Colonic mucosa (tissue), 4 donors: ENCODE results near the gene CDH18. TPM values are rescaled to one million over a fixed set of nuclear protein-coding genes. Genes with fewer than 3 reads are reported as not detected.

Experiments
- DNase-seq: peaks from one replicate; pipeline ENCODE4 v3.0.0-alpha.2; 2020
- H3K27ac ChIP-seq: fragments of 200-600 bp; one replicate; pipeline ENCODE4 v1.8.0; 2021
- H3K27me3 ChIP-seq: fragments of 200-600 bp; one replicate; pipeline ENCODE4 v1.8.0; 2021
- H3K36me3 ChIP-seq: fragments of 200-600 bp; one replicate; pipeline ENCODE4 v1.8.0; 2021
- H3K4me1 ChIP-seq: fragments of 200-600 bp; one replicate; pipeline ENCODE4 v1.8.0; 2021; ENCODE audit warnings: mild to moderate bottlenecking
- H3K4me3 ChIP-seq: fragments of 200-600 bp; one replicate; pipeline ENCODE4 v1.8.0; 2021
- H3K9ac ChIP-seq, 2 donors: one replicate each; pipeline ENCODE4 v1.7.0; 2013; ENCODE audit warnings: control low read depth in 2 of 2, low read depth in 2 of 2, low read length in 2 of 2
- H3K9me3 ChIP-seq: fragments of 200-600 bp; one replicate; pipeline ENCODE4 v1.8.0; 2021
- intact Hi-C: fragments of 100-400 bp; cut with DNase I; formaldehyde crosslinking; loops from one replicate; pipeline ENCODE4 v1.14.1; 2022
- total RNA-seq, 2 donors: library from RNA; stranded (reverse); fragmentation: NEBNext Ultra II Directional in 1 of 2; extraction: Animal tissue kit (Norgen Biotek cat#: 25700) in 1 of 2; gene quantifications; one replicate each; pipeline ENCODE4 v1.2.1, GENCODE V29; 2021
- TF ChIP-seq, protein P1 (sequence below): fragments of 200-600 bp; IDR thresholded peaks from one replicate; pipeline ENCODE4 v1.8.0; 2022; ENCODE audit warnings: antibody characterized with exemption, mild to moderate bottlenecking
- donor health status: healthy.
- donor health status: DM: no; HTN: no; CAD: no.
- donor health status: DM: no; HTN: no; CAD: no.

Gene CDH18
- total RNA-seq, 2 donors from 2014 or later: not detected

DNA sequence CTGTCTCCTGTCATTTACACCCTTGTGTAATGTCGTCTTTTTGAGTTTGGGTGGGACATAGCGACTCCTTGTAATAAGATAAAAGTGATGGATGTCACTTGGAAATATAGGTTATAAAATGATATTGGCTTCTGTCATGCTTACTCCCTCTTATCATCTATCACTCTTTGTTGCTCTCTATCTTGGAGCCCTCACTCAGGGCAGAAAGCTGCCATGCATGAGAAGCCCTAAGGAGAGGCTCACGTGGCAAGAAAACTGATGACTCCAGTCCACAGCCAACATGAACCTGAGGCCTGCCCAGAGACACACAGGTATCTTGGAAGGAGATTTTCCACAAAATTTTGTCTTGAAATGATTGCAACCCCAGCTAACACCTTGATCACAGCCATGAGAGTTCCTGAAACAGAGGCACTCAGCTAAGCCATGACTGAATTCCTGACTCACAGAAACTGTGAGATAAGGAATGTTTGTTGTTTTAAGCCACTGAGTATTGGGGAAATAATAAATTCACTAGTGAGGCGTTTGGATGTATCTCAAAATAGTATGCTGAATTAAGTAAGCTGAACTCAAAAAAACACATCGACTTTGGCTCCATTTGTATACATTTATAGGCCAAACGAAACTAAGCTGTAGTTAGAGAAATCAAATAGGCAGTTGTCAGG is 216.7 kb downstream of the CDH18 start:
- TF ChIP-seq, protein P1, sequence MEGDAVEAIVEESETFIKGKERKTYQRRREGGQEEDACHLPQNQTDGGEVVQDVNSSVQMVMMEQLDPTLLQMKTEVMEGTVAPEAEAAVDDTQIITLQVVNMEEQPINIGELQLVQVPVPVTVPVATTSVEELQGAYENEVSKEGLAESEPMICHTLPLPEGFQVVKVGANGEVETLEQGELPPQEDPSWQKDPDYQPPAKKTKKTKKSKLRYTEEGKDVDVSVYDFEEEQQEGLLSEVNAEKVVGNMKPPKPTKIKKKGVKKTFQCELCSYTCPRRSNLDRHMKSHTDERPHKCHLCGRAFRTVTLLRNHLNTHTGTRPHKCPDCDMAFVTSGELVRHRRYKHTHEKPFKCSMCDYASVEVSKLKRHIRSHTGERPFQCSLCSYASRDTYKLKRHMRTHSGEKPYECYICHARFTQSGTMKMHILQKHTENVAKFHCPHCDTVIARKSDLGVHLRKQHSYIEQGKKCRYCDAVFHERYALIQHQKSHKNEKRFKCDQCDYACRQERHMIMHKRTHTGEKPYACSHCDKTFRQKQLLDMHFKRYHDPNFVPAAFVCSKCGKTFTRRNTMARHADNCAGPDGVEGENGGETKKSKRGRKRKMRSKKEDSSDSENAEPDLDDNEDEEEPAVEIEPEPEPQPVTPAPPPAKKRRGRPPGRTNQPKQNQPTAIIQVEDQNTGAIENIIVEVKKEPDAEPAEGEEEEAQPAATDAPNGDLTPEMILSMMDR: no peak
- Histone ChIP-seq H3K27me3 (no peaks in the 10 kb centered on the region), H3K9me3 (no peaks in the 10 kb centered on the region), H3K27ac (no peak overlapping the region), H3K9ac (no peak overlapping the region), H3K36me3 (no peaks in the 10 kb centered on the region), H3K4me1 (no peaks in the 10 kb centered on the region), H3K4me3 (no peak overlapping the region)
- intact Hi-C loops: no loop called here
- DNase-seq: no peak

DNA sequence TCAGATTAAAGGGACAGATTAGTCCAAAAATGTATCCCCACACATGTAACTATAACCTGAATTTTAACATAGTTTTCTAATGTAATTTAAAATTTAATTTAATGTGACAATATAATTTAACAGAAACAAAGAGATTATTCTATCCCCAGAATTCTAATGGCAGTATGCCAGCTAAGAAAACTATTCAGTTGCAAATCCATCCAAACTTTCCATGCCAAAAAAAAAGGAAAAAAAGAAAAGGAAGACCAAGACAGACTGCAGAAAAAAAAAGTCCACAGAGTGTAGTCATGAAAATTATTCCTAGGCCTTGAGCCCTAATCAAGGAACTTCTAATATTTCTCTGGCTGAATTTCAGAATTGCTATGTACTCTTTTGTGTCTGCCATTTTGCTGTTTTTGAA is 217.6 kb downstream of the CDH18 start:
- Histone ChIP-seq H3K4me1 (no peaks in the 10 kb centered on the region), H3K36me3 (no peaks in the 10 kb centered on the region), H3K27me3 (no peaks in the 10 kb centered on the region), H3K4me3 (no peak overlapping the region), H3K27ac (no peak overlapping the region), H3K9me3 (no peaks in the 10 kb centered on the region), H3K9ac (no peak overlapping the region)
- DNase-seq: no peak
- TF ChIP-seq, protein P1: no peak
- intact Hi-C loops: no loop called here

DNA sequence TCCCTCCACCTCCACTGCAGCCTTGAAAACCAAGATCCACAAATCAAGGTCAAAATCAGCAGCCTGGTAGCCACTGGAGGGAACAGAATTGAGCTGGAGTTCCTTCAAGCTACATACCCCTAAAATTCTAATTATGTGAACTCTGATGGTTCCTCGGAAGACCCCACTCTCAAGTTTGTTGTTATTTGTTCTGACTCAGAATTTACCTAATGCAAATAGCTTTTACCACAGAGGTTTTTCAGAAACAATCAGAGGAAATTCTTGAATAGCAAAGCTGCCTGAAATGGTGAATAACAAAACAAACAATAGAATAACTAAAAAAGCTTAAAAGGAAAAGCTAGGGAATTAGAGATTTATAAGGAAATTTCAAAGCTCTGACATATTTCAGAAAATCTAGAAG is 220.0 kb downstream of the CDH18 start:
- no peak overlapping the region for H3K9ac ChIP-seq
- no peak overlapping the region for H3K27ac ChIP-seq
- TF ChIP-seq, protein P1: no peak
- H3K9me3 ChIP-seq: no peaks in the 10 kb centered on the region
- H3K27me3 ChIP-seq: no peaks in the 10 kb centered on the region
- intact Hi-C loops: no loop called here
- no peaks in the 10 kb centered on the region for H3K36me3 ChIP-seq
- H3K4me1 ChIP-seq: no peaks in the 10 kb centered on the region
- DNase-seq: no peak
- H3K4me3 ChIP-seq: no peak overlapping the region

DNA sequence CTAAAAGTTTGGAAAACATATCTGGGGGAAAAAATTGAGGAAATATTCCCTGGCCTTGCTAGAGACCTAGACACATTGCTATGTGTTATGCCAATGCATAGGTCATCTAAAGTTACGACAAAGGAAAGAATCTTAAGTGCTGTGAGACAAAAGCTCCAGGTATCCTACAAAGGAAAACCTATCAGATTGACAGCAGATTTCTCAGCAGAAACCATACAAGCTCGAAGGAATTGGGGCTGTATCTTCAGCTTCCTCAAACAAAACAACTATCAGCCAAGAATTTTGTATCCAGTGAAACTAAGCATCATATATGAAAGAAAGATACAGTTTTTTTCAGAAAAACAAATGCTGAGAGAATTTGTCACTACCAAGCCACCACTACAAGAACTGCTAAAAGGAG is 234.4 kb downstream of the CDH18 start:
- DNase-seq: no peak

DNA sequence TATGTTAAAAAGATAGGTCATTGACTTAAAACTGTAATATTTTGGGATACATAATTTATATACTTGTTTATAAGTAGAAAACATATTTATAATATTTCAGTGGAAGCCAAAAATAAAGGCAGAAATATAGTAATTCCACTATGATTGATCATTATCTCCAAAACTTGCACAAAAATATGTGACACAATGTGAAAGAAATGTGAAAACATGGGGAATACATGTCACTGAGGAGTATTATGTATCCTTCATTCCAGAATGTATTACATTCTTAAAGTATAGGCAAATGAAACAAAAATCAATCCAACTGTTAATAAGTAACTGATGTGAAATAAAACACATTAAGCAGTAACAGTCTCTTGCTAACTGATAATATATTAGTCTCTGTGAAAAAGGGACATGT is 236.7 kb downstream of the CDH18 start:
- no peak overlapping the region for H3K9ac ChIP-seq
- H3K4me1 ChIP-seq: no peaks in the 10 kb centered on the region
- intact Hi-C loops: no loop called here
- no peaks in the 10 kb centered on the region for H3K27me3 ChIP-seq
- TF ChIP-seq, protein P1: no peak
- DNase-seq: no peak
- no peak overlapping the region for H3K27ac ChIP-seq
- H3K4me3 ChIP-seq: no peak overlapping the region
- no peaks in the 10 kb centered on the region for H3K36me3 ChIP-seq
- no peaks in the 10 kb centered on the region for H3K9me3 ChIP-seq

More for the DNA sequence above, 234.4 kb downstream of the CDH18 start:
- TF ChIP-seq, protein P1: no peak
- Histone ChIP-seq H3K27me3 (no peaks in the 10 kb centered on the region), H3K4me3 (no peak overlapping the region), H3K9ac (no peak overlapping the region), H3K36me3 (no peaks in the 10 kb centered on the region), H3K27ac (no peak overlapping the region), H3K4me1 (no peaks in the 10 kb centered on the region), H3K9me3 (no peaks in the 10 kb centered on the region)
- intact Hi-C loops: no loop called here
